GM18517 (cell line): ENCODE data around the gene TSPAN3.

ENCODE experiments used
- ATAC-seq: cut with Tn5 transposase; IDR thresholded peaks from one replicate; pipeline ENCODE4 v1.9.1; 2021; ENCODE audit warnings: mild to moderate bottlenecking, moderate library complexity; ENCODE audit not compliant: unreplicated experiment

The TSPAN3 gene

DNA sequence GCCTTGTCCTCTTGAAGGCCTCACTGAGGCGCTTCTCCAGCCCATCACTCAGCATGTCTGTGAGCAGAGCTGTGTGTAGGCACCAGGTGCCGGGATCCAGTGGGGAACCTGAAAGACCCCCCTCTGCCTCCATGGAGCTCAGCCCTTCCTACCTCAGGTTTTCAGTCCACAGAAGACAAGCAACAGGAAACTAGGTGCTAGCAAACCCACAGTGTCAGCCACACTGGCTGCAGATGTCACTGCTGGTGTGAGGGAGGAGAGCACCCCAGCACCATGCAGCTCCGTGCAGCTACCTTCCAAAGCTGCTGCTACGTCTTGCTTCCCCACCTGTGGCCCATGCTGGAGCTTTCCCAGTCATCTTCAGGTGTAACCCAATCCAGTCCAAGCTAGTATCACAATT, 58.0 kb downstream of the TSPAN3 start:
- ATAC-seq = no peak

GRCh38 chr15:77012117-77012712, 58.7 kb downstream of the TSPAN3 start:
- ATAC-seq = no peak

DNA sequence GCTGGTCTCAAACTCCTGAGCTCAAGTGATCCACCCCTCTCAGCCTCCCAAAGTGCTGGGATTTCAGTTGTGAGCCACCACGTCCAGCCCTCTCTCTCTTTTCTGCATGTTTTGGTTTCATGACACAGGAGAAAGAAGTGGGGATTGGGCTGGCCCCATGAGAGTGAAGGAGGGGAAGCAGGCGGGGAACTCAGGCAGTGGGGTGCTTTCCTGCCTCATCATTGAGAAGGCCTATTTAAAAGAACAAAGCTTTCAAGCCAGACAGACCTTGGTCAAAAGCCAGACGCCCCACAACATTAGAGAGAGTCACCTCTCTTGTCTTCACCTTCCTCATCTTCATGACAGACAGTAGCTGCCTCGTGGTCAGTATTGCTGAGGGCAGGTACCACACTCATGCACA, 60.1 kb downstream of the TSPAN3 start:
- no peak for ATAC-seq

- ATAC-seq = no peak
Observed at GRCh38 chr15:77010312-77010686, 60.6 kb downstream of the TSPAN3 start.

GRCh38 chr15:77009646-77010311, 61.1 kb downstream of the TSPAN3 start:
- ATAC-seq = no peak

- no peak for ATAC-seq
Observed at GRCh38 chr15:77009176-77009575, 61.7 kb downstream of the TSPAN3 start.

DNA sequence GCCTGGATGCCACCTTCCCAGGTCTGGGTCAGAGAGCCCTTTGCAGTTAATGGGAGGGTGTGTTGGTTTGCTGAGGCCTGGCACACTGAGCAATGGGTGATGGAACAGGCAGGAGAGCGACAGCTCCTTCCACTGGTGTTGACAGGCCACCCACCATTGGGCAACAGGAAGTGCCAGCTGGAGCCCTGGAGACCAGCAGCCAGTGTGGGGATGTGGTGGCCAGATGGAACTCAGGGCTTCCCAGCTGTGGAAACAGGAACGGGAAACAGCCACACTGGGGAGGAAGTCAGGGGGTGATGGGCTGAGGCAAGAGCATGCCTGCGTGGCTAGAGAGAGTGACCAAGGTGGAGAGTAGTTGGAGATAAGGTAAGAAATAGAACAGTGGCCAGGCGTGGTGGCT, 66.7 kb downstream of the TSPAN3 start:
- no peak for ATAC-seq

GRCh38 chr15:77002954-77003912, 67.7 kb downstream of the TSPAN3 start:
- ATAC-seq = peak; percentile 72

- no peak for ATAC-seq
Observed at GRCh38 chr15:77002436-77002835, 68.5 kb downstream of the TSPAN3 start.

DNA sequence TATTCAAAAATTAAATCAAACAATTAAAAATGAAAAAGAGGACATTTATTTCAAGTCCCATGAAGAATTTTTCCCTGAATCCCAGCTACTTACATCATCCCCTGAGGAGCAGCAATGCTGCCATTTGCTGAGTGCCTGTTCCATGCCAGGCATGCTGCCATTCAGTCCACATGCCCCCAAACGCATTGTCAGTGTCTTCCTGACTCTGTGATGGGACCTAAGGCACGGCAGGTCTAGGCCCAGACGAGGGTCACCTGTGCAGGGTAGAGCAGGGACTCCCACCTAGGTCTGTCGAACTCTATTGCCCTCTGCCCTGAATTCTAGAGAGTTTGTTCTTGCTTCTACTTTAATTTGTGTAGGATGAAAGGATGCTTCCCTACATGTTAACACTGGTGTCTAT, 68.9 kb downstream of the TSPAN3 start:
- no peak for ATAC-seq

DNA sequence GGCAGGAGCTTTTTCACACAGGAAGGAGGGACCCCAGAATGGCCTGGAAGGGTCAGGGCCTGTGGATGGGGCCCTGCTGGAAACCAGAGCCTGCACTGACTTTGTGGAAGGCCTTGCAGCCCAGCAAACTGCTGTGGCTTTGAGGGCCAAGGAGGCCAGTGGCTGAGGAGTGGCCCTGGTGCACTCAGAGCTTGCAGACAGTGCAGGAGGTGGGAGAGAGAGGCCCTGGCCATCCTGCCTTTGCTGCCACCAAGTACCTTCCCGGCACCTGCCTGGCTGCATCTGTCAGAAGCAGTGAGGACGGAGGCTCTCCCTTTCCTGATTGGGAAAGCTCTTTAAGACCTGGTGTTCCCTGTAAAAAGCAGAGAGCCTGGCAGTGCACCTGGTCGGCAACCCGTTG, 69.6 kb downstream of the TSPAN3 start:
- ATAC-seq = no peak

DNA sequence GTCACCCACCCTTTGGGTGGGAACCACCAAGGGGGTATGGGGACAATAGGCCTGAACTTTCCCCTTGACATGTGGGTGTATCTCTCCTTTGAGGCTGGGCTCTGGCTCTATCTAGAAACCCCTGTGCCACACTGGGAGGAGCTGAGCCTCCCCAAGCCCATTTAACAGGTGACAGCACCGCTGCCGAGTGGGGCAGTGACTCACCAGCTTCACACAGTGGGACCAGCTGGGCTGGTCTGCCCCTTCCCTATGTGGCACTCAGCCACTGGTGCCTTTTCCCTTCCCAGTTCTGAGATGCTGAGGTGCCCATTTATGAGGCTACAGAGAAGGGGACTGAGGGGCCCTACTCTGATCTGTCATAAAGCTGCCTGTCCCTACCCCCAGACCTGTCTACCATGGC, 70.9 kb downstream of the TSPAN3 start:
- no peak for ATAC-seq

GRCh38 chr15:76998663-76999285, 72.1 kb downstream of the TSPAN3 start:
- no peak for ATAC-seq

GRCh38 chr15:76996526-76997401, 74.1 kb downstream of the TSPAN3 start:
- ATAC-seq = no peak

DNA sequence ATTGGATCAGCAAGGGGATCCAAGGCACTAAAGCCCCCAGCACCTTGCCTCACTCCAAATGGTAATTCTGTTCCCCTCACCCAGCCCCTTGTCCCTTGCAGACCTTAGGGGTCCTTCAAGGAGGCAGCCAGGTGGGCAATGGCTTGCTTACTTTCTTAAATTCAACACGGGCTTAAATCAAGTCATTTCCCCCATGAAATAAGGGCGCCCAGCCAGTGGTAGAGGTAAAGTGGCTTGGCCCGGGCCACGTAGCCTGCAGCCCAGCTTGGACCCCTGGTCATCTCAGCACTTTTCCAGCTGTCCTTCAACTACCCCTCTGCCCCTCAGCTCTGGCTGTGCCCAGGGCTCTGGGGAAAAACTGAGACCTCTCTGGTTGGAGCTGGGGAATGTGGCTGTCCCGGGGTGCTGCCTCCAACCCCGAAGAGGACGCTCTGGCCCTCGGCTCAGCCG, 74.8 kb downstream of the TSPAN3 start:
- ATAC-seq = no peak

- ATAC-seq = peak; percentile 59
Observed at GRCh38 chr15:76994971-76995945, 75.7 kb downstream of the TSPAN3 start, which contains the start of gene PSTPIP1. PSTPIP1 (plus strand) TSS chr15:76995126; CDS start chr15:76995574, 448 bp downstream.

- ATAC-seq = no peak
Observed at GRCh38 chr15:76994496-76994895, 76.4 kb downstream of the TSPAN3 start.

DNA sequence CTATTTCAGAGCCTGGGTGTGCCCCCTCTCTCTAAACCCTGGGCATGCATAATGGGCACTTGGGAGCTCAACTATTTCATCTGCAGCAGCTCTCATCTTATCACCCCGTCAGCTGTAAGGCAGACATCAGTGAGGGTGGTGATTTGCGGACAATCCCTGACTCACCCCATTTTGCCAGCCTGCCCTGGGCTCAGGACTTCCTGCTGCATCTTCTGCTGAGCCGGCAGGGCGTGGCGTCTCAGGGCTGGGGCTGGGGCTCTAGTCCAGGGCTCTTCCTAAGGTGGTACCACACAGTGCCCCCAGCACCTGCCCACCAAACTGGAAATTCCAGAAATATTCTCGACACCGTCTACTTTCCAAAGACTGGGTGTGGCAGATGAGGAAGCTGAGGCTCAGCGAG, 76.9 kb downstream of the TSPAN3 start:
- no peak for ATAC-seq

GRCh38 chr15:76993114-76993725, 77.7 kb downstream of the TSPAN3 start:
- no peak for ATAC-seq
